WTC11 (cell line): ENCODE data around the gene LLGL2. TPM values are rescaled to one million over a fixed set of nuclear protein-coding genes. Genes with fewer than 3 reads are reported as not detected.

Experiments
- ATAC-seq: fragments of 200-7000 bp; cut with Tn5 transposase; 2 replicates; pipeline ENCODE4 v1.10.0; 2021; ENCODE audit warnings: mild to moderate bottlenecking, moderate library complexity
- CTCF ChIA-PET: fragments of 300-600 bp; sonication (Branson Sonifier 250); formaldehyde crosslinking; loops from one replicate; lab custom pipeline; 2021; ENCODE audit warnings: antibody characterized with exemption; lab: Charles Lee
- POLR2A ChIA-PET: fragments of 350-600 bp; sonication (Branson Sonifier 250); formaldehyde crosslinking; loops from one replicate; lab custom pipeline; 2021; ENCODE audit warnings: antibody characterized with exemption; lab: Charles Lee
- DNase-seq: peaks from one replicate; pipeline ENCODE4 v3.0.0; 2021; ENCODE audit warnings: low spot score
- H3K27ac Mint-ChIP-seq: 2 replicates; pipeline ENCODE4 v1.8.0; 2021; ENCODE audit warnings: mixed read lengths
- H3K27me3 Mint-ChIP-seq: 2 replicates; pipeline ENCODE4 v1.8.0; 2021; ENCODE audit warnings: low read depth, mild to moderate bottlenecking, moderate library complexity, mixed read lengths
- H3K36me3 Mint-ChIP-seq: 2 replicates; pipeline ENCODE4 v1.8.0; 2021; ENCODE audit warnings: mixed read lengths
- H3K4me1 Mint-ChIP-seq: 2 replicates; pipeline ENCODE4 v1.8.0; 2022; ENCODE audit warnings: mixed read lengths
- H3K4me3 Mint-ChIP-seq: 2 replicates; pipeline ENCODE4 v1.8.0; 2021; ENCODE audit warnings: mild to moderate bottlenecking, moderate library complexity, mixed read lengths
- H3K9me3 Mint-ChIP-seq: 2 replicates; pipeline ENCODE4 v1.8.0; 2021; ENCODE audit warnings: mixed read lengths
- ATF1 ChIP-seq: sonication (generic); formaldehyde crosslinking; IDR thresholded peaks from 2 replicates; pipeline ENCODE4 v1.8.1; 2023; ENCODE audit warnings: mild to moderate bottlenecking, moderate library complexity, missing genetic modification reagents
- EMX1 ChIP-seq: fragments of 250-450 bp; sonication (Bioruptor Pico); IDR thresholded peaks from 2 replicates; pipeline ENCODE4 v1.8.0; 2021; ENCODE audit warnings: mild to moderate bottlenecking
- ESRRA ChIP-seq: sonication (generic); formaldehyde crosslinking; IDR thresholded peaks from 2 replicates; pipeline ENCODE4 v1.8.1; 2022; ENCODE audit warnings: mild to moderate bottlenecking, missing genetic modification reagents, borderline replicate concordance
- HMGA2 ChIP-seq: fragments of 250-450 bp; sonication (Bioruptor Pico); IDR thresholded peaks from 2 replicates; pipeline ENCODE4 v1.4.0; 2021; ENCODE audit warnings: mild to moderate bottlenecking, moderate library complexity
- JAZF1 ChIP-seq: fragments of 250-450 bp; sonication (Bioruptor Pico); IDR thresholded peaks from 2 replicates; pipeline ENCODE4 v1.9.0; 2021; ENCODE audit warnings: moderate library complexity, mild to moderate bottlenecking, inconsistent platforms
- KAT7 ChIP-seq: sonication (generic); formaldehyde crosslinking; IDR thresholded peaks from 2 replicates; pipeline ENCODE4 v1.8.1; 2023; ENCODE audit warnings: missing genetic modification reagents, mild to moderate bottlenecking, borderline replicate concordance
- MYBL2 ChIP-seq: sonication (generic); formaldehyde crosslinking; IDR thresholded peaks from 2 replicates; pipeline ENCODE4 v1.8.1; 2023; ENCODE audit warnings: mild to moderate bottlenecking, moderate library complexity, missing genetic modification reagents
- NFYB ChIP-seq: sonication (generic); formaldehyde crosslinking; conservative IDR thresholded peaks from 2 replicates; pipeline ENCODE4 v1.8.0; 2022; ENCODE audit warnings: low read depth, missing genetic modification reagents
- OVOL2 ChIP-seq: fragments of 250-450 bp; sonication (Bioruptor Pico); IDR thresholded peaks from 2 replicates; pipeline ENCODE4 v1.9.0; 2021; ENCODE audit warnings: mild to moderate bottlenecking, borderline replicate concordance
- TEAD4 ChIP-seq: sonication (generic); formaldehyde crosslinking; IDR thresholded peaks from 2 replicates; pipeline ENCODE4 v1.8.0; 2022; ENCODE audit warnings: mild to moderate bottlenecking, missing genetic modification reagents
- ZBTB21 ChIP-seq: sonication (generic); formaldehyde crosslinking; IDR thresholded peaks from 2 replicates; pipeline ENCODE4 v1.8.1; 2023; ENCODE audit warnings: mild to moderate bottlenecking, missing genetic modification reagents, borderline replicate concordance
- ZNF263 ChIP-seq: sonication (generic); formaldehyde crosslinking; IDR thresholded peaks from 2 replicates; pipeline ENCODE4 v1.8.1; 2022; ENCODE audit warnings: low read depth, mild to moderate bottlenecking, moderate library complexity, missing genetic modification reagents
- ZNF423 ChIP-seq: fragments of 250-450 bp; sonication (Bioruptor Pico); IDR thresholded peaks from 2 replicates; pipeline ENCODE4 v2.1.2; 2022; ENCODE audit warnings: mild to moderate bottlenecking, moderate library complexity
- total RNA-seq: library from RNA; stranded (reverse); gene quantifications from 3 replicates; pipeline ENCODE4 v1.2.3, GENCODE V29; 2021
- TF ChIP-seq, protein P1 (sequence below): sonication (generic); formaldehyde crosslinking; IDR thresholded peaks from 2 replicates; pipeline ENCODE4 v1.8.0; 2022; ENCODE audit warnings: mild to moderate bottlenecking, missing genetic modification reagents
- TF ChIP-seq, protein P2 (sequence below): fragments of 200-600 bp; IDR thresholded peaks from 2 replicates; pipeline ENCODE4 v1.8.0; 2022; ENCODE audit warnings: antibody characterized with exemption
- TF ChIP-seq, protein P3 (sequence below): sonication (generic); formaldehyde crosslinking; IDR thresholded peaks from 2 replicates; pipeline ENCODE4 v1.8.1; 2023; ENCODE audit warnings: mild to moderate bottlenecking, missing genetic modification reagents, borderline replicate concordance
- TF ChIP-seq, protein P4 (sequence below): fragments of 250-450 bp; sonication (Bioruptor Pico); IDR thresholded peaks from 2 replicates; pipeline ENCODE4 v1.8.0; 2021; ENCODE audit warnings: mild to moderate bottlenecking
- TF ChIP-seq, protein P5 (sequence below): sonication (generic); formaldehyde crosslinking; IDR thresholded peaks from 2 replicates; pipeline ENCODE4 v1.8.0; 2022; ENCODE audit warnings: mild to moderate bottlenecking, missing genetic modification reagents
- TF ChIP-seq, protein P6 (sequence below): fragments of 250-450 bp; sonication (Bioruptor Pico); IDR thresholded peaks from 2 replicates; pipeline ENCODE4 v1.9.0; 2021; ENCODE audit warnings: mild to moderate bottlenecking, borderline replicate concordance

Gene LLGL2
- total RNA-seq, 1 experiment from 2014 or later, result 103 TPM

DNA sequence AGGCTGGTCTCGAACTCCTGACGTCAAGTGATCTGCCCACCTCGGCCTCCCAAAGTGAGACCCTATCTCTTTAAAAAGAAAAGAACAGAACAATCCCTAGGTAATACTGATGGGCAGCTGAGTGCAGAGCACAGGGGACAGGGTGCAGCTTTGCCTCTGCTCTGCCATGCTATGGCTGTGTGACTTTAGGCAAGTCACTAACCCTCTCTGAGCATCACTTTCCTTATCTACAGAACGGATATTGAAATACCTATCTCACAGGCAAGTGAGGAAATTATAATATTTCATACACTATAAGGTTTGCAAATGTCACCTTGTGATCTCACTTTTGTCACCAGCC is 14.3 kb upstream of the LLGL2 start:
- CTCF ChIA-PET, result interaction anchor here (0.7 to 1.6 kb wide), 2 partner anchors 90 to 237 kb away, joined by 3 to 4 read pairs; no protein-coding TSS in a partner anchor
- DNase-seq (no peak), ATAC-seq (no peak)
- Mint-ChIP-seq H3K4me3 (no peak overlapping the region), H3K27ac (no peak overlapping the region), H3K9me3 (no peaks in the 10 kb centered on the region), H3K4me1 (peaks cover 9% of the 10 kb centered on the region; the same call in 1 of the 2 replicates), H3K36me3 (peaks cover 5% of the 10 kb centered on the region; the same call in 1 of the 2 replicates), H3K27me3 (no peaks in the 10 kb centered on the region)
- TF ChIP-seq, protein P1, sequence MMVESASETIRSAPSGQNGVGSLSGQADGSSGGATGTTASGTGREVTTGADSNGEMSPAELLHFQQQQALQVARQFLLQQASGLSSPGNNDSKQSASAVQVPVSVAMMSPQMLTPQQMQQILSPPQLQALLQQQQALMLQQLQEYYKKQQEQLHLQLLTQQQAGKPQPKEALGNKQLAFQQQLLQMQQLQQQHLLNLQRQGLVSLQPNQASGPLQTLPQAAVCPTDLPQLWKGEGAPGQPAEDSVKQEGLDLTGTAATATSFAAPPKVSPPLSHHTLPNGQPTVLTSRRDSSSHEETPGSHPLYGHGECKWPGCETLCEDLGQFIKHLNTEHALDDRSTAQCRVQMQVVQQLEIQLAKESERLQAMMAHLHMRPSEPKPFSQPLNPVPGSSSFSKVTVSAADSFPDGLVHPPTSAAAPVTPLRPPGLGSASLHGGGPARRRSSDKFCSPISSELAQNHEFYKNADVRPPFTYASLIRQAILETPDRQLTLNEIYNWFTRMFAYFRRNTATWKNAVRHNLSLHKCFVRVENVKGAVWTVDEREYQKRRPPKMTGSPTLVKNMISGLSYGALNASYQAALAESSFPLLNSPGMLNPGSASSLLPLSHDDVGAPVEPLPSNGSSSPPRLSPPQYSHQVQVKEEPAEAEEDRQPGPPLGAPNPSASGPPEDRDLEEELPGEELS, result no peak
- TF ChIP-seq ZNF263 (CRISPR knock-in tag) (no peak), MYBL2 (CRISPR knock-in tag) (no peak), ESRRA (CRISPR knock-in tag) (no peak)
- TF ChIP-seq, protein P2, sequence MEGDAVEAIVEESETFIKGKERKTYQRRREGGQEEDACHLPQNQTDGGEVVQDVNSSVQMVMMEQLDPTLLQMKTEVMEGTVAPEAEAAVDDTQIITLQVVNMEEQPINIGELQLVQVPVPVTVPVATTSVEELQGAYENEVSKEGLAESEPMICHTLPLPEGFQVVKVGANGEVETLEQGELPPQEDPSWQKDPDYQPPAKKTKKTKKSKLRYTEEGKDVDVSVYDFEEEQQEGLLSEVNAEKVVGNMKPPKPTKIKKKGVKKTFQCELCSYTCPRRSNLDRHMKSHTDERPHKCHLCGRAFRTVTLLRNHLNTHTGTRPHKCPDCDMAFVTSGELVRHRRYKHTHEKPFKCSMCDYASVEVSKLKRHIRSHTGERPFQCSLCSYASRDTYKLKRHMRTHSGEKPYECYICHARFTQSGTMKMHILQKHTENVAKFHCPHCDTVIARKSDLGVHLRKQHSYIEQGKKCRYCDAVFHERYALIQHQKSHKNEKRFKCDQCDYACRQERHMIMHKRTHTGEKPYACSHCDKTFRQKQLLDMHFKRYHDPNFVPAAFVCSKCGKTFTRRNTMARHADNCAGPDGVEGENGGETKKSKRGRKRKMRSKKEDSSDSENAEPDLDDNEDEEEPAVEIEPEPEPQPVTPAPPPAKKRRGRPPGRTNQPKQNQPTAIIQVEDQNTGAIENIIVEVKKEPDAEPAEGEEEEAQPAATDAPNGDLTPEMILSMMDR, result no peak
- POLR2A ChIA-PET, result no interaction called here

DNA sequence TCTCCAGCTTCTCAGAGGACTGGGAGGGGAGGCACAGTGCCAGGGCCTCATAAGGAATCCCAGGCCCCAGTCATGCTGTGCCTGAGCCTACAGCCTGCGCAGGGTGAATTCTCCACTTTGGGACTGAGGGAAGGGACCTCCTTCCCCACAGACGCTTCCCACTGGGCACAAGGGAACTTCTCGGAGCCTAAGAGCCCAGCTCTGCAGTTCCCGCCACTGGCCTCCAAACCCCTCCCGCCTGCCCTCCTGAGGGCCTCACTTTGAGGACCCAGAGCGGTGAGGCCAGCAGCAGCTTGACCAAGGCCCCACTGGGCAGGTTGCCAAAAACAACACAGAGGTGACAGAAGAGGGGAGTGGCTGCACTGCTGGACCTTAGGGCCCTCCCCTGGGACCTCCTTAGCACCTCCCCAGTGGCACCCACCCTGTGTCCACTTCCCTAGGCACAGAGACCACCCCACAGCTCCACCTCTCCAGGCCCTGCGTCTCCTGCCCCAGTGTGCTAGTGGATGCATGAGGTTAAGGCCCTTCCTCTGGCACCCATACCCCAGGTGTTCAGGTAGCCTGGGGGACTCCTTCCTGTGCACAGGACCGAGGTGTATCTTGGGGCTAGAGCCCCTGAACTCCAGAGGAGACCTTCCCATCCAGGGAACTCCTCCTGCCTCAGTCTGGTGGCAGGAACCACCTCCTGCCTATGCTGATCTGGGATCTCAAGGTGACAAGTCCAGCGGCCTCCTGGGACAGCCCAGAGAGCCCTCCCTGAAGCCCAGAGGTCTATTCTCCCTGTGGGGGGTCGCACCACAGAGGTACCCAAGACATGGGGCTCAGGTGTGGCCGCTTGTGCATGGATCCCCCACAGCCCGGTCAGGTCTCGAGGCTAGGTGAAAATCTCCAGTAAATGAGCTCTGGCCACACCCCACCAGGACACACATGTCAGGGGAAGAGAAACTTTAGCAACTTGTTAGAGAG is 13.6 kb upstream of the LLGL2 start:
- CTCF ChIA-PET, result interaction anchor here (0.7 to 1.7 kb wide), 4 partner anchors 89 to 236 kb away, joined by 3 to 5 read pairs (median 4); partner anchors contain the start of gene SMIM5
- Mint-ChIP-seq H3K4me1 (peaks cover 9% of the 10 kb centered on the region; the same call in 1 of the 2 replicates), H3K4me3 (no peak overlapping the region), H3K27me3 (no peaks in the 10 kb centered on the region), H3K27ac (no peak overlapping the region), H3K36me3 (peaks cover 5% of the 10 kb centered on the region; the same call in 1 of the 2 replicates), H3K9me3 (no peaks in the 10 kb centered on the region)
- no peak for ATAC-seq
- DNase-seq, result no peak
- POLR2A ChIA-PET, result interaction anchor here (0.7 kb wide), 1 partner anchor 367 kb away, joined by 4 read pairs; no protein-coding TSS in a partner anchor
- TF ChIP-seq, protein P3, sequence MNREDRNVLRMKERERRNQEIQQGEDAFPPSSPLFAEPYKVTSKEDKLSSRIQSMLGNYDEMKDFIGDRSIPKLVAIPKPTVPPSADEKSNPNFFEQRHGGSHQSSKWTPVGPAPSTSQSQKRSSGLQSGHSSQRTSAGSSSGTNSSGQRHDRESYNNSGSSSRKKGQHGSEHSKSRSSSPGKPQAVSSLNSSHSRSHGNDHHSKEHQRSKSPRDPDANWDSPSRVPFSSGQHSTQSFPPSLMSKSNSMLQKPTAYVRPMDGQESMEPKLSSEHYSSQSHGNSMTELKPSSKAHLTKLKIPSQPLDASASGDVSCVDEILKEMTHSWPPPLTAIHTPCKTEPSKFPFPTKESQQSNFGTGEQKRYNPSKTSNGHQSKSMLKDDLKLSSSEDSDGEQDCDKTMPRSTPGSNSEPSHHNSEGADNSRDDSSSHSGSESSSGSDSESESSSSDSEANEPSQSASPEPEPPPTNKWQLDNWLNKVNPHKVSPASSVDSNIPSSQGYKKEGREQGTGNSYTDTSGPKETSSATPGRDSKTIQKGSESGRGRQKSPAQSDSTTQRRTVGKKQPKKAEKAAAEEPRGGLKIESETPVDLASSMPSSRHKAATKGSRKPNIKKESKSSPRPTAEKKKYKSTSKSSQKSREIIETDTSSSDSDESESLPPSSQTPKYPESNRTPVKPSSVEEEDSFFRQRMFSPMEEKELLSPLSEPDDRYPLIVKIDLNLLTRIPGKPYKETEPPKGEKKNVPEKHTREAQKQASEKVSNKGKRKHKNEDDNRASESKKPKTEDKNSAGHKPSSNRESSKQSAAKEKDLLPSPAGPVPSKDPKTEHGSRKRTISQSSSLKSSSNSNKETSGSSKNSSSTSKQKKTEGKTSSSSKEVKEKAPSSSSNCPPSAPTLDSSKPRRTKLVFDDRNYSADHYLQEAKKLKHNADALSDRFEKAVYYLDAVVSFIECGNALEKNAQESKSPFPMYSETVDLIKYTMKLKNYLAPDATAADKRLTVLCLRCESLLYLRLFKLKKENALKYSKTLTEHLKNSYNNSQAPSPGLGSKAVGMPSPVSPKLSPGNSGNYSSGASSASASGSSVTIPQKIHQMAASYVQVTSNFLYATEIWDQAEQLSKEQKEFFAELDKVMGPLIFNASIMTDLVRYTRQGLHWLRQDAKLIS (CRISPR knock-in tag), result no peak
- TF ChIP-seq OVOL2 (CRISPR knock-in tag) (no peak), HMGA2 (CRISPR knock-in tag) (no peak), ATF1 (CRISPR knock-in tag) (no peak), ZNF423 (no peak), TEAD4 (CRISPR knock-in tag) (no peak), KAT7 (CRISPR knock-in tag) (no peak), ZBTB21 (CRISPR knock-in tag) (no peak), NFYB (CRISPR knock-in tag) (no peak), EMX1 (CRISPR knock-in tag) (no peak), JAZF1 (no peak)
- TF ChIP-seq, protein P4, sequence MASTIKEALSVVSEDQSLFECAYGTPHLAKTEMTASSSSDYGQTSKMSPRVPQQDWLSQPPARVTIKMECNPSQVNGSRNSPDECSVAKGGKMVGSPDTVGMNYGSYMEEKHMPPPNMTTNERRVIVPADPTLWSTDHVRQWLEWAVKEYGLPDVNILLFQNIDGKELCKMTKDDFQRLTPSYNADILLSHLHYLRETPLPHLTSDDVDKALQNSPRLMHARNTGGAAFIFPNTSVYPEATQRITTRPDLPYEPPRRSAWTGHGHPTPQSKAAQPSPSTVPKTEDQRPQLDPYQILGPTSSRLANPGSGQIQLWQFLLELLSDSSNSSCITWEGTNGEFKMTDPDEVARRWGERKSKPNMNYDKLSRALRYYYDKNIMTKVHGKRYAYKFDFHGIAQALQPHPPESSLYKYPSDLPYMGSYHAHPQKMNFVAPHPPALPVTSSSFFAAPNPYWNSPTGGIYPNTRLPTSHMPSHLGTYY (CRISPR knock-in tag), result no peak
- TF ChIP-seq, protein P5, sequence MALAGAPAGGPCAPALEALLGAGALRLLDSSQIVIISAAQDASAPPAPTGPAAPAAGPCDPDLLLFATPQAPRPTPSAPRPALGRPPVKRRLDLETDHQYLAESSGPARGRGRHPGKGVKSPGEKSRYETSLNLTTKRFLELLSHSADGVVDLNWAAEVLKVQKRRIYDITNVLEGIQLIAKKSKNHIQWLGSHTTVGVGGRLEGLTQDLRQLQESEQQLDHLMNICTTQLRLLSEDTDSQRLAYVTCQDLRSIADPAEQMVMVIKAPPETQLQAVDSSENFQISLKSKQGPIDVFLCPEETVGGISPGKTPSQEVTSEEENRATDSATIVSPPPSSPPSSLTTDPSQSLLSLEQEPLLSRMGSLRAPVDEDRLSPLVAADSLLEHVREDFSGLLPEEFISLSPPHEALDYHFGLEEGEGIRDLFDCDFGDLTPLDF (CRISPR knock-in tag), result no peak
- TF ChIP-seq, protein P6, sequence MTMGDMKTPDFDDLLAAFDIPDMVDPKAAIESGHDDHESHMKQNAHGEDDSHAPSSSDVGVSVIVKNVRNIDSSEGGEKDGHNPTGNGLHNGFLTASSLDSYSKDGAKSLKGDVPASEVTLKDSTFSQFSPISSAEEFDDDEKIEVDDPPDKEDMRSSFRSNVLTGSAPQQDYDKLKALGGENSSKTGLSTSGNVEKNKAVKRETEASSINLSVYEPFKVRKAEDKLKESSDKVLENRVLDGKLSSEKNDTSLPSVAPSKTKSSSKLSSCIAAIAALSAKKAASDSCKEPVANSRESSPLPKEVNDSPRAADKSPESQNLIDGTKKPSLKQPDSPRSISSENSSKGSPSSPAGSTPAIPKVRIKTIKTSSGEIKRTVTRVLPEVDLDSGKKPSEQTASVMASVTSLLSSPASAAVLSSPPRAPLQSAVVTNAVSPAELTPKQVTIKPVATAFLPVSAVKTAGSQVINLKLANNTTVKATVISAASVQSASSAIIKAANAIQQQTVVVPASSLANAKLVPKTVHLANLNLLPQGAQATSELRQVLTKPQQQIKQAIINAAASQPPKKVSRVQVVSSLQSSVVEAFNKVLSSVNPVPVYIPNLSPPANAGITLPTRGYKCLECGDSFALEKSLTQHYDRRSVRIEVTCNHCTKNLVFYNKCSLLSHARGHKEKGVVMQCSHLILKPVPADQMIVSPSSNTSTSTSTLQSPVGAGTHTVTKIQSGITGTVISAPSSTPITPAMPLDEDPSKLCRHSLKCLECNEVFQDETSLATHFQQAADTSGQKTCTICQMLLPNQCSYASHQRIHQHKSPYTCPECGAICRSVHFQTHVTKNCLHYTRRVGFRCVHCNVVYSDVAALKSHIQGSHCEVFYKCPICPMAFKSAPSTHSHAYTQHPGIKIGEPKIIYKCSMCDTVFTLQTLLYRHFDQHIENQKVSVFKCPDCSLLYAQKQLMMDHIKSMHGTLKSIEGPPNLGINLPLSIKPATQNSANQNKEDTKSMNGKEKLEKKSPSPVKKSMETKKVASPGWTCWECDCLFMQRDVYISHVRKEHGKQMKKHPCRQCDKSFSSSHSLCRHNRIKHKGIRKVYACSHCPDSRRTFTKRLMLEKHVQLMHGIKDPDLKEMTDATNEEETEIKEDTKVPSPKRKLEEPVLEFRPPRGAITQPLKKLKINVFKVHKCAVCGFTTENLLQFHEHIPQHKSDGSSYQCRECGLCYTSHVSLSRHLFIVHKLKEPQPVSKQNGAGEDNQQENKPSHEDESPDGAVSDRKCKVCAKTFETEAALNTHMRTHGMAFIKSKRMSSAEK (CRISPR knock-in tag), result no peak
